Chondrocyte (in vitro differentiated cells): ENCODE measurements around the gene PPP2R5C. TPM values are rescaled to one million over a fixed set of nuclear protein-coding genes. Genes with fewer than 3 reads are reported as not detected.

Experiments used
- DNase-seq: peaks from one replicate; pipeline ENCODE4 v3.0.0; 2021; ENCODE audit warnings: mixed read lengths, low spot score
- H3K27ac Mint-ChIP-seq: one replicate; pipeline ENCODE4 v1.8.0; 2021; ENCODE audit warnings: mild to moderate bottlenecking, moderate library complexity, mixed read lengths; ENCODE audit not compliant: unreplicated experiment
- H3K27me3 Mint-ChIP-seq: 2 replicates; pipeline ENCODE4 v1.8.0; 2021; ENCODE audit warnings: low read depth, mixed read lengths
- H3K36me3 Mint-ChIP-seq: 2 replicates; pipeline ENCODE4 v1.8.0; 2021; ENCODE audit warnings: low read depth, mixed read lengths
- H3K4me1 Mint-ChIP-seq: 2 replicates; pipeline ENCODE4 v1.8.0; 2021; ENCODE audit warnings: low read depth, mild to moderate bottlenecking, mixed read lengths
- H3K4me3 Mint-ChIP-seq: one replicate; pipeline ENCODE4 v1.8.0; 2021; ENCODE audit warnings: mild to moderate bottlenecking, moderate library complexity, mixed read lengths; ENCODE audit not compliant: unreplicated experiment
- H3K9me3 Mint-ChIP-seq: 2 replicates; pipeline ENCODE4 v1.8.0; 2021; ENCODE audit warnings: low read depth, mixed read lengths
- total RNA-seq: library from RNA; stranded (reverse); gene quantifications from 3 replicates; pipeline ENCODE4 v1.2.1, GENCODE V29; 2021
- TF ChIP-seq, protein P1 (sequence below): fragments of 200-600 bp; sonication (generic); IDR thresholded peaks from 2 replicates; pipeline ENCODE4 v1.5.0; 2021; ENCODE audit warnings: antibody characterized with exemption, mild to moderate bottlenecking, moderate library complexity

PPP2R5C gene
- total RNA-seq, 1 donor from 2014 or later, result 95.0 TPM

DNA sequence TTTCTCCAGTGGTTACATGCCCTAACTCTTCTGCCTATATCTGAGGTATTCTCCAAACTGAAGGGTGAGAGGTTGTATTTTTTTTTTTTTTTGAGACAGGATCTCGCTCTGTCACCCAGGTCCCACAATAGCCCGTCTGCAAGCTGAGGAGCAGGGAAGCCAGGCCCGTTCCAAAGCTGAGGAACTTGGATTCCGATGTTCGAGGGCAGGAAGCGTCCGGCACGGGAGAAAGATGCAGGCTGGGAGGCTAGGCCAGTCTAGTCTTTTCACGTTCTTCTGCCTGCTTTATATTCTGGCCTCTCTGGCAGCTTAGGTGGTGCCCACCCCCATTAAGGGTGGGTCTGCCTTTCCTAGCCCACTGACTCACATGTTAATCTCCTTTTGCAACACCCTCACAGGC lies 135.8 kb downstream of the PPP2R5C start:
- no peaks in the 10 kb centered on the region for H3K4me1 Mint-ChIP-seq
- no peaks in the 10 kb centered on the region for H3K27me3 Mint-ChIP-seq
- peak; percentile 38 for DNase-seq
- TF ChIP-seq, protein P1, sequence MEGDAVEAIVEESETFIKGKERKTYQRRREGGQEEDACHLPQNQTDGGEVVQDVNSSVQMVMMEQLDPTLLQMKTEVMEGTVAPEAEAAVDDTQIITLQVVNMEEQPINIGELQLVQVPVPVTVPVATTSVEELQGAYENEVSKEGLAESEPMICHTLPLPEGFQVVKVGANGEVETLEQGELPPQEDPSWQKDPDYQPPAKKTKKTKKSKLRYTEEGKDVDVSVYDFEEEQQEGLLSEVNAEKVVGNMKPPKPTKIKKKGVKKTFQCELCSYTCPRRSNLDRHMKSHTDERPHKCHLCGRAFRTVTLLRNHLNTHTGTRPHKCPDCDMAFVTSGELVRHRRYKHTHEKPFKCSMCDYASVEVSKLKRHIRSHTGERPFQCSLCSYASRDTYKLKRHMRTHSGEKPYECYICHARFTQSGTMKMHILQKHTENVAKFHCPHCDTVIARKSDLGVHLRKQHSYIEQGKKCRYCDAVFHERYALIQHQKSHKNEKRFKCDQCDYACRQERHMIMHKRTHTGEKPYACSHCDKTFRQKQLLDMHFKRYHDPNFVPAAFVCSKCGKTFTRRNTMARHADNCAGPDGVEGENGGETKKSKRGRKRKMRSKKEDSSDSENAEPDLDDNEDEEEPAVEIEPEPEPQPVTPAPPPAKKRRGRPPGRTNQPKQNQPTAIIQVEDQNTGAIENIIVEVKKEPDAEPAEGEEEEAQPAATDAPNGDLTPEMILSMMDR, result no peak
- H3K9me3 Mint-ChIP-seq, result no peaks in the 10 kb centered on the region
- H3K4me3 Mint-ChIP-seq, result no peak overlapping the region
- H3K27ac Mint-ChIP-seq, result no peak overlapping the region
- peaks cover 46% of the 10 kb centered on the region for H3K36me3 Mint-ChIP-seq

DNA sequence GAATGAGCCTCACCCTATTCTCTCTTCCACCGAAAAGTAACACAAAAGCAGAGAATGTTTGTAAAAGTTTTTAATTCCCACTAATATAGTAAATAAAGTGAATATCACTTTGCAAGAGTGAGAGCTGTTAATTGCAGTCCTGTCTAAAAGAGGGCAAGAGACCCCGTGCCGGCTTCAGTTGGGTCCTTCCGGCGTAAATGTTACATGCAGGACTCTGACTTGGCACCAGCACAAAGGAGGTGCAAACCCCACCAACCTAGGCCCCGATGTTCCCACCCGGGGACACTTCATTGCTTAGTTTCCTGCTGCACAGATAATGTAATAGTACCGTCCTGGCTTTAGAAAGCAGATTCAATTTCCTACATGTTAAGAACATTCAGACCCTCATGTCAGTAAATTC lies 136.9 kb downstream of the PPP2R5C start:
- no peaks in the 10 kb centered on the region for H3K27me3 Mint-ChIP-seq
- H3K27ac Mint-ChIP-seq, result no peak overlapping the region
- H3K4me1 Mint-ChIP-seq, result no peaks in the 10 kb centered on the region
- TF ChIP-seq, protein P1, result no peak
- DNase-seq, result peak; percentile 30
- no peak overlapping the region for H3K4me3 Mint-ChIP-seq
- H3K36me3 Mint-ChIP-seq, result peaks cover 51% of the 10 kb centered on the region
- no peaks in the 10 kb centered on the region for H3K9me3 Mint-ChIP-seq

DNA sequence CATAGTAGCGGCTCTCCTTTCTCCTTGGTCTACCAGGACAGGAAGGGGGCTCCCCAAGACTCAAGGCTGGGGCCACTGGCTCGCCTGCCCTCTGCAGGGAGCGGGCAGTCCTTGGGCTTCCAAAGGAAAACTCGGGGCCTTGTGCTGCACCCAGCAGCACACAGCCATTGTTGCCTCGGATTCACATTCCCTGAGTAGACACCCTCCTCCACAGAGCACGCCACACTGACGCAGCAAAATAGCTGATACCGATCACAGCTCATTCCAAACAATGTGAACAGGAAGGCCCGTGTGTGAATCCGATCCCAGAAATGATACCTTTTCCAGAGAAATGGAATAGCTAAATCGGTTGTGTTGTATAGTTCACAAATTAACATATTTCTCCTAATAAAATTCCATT lies 137.8 kb downstream of the PPP2R5C start:
- H3K4me1 Mint-ChIP-seq, result no peaks in the 10 kb centered on the region
- no peaks in the 10 kb centered on the region for H3K27me3 Mint-ChIP-seq
- no peaks in the 10 kb centered on the region for H3K9me3 Mint-ChIP-seq
- H3K27ac Mint-ChIP-seq, result no peak overlapping the region
- TF ChIP-seq, protein P1, result no peak
- DNase-seq, result peak; percentile 47
- peaks cover 50% of the 10 kb centered on the region for H3K36me3 Mint-ChIP-seq
- no peak overlapping the region for H3K4me3 Mint-ChIP-seq

DNA sequence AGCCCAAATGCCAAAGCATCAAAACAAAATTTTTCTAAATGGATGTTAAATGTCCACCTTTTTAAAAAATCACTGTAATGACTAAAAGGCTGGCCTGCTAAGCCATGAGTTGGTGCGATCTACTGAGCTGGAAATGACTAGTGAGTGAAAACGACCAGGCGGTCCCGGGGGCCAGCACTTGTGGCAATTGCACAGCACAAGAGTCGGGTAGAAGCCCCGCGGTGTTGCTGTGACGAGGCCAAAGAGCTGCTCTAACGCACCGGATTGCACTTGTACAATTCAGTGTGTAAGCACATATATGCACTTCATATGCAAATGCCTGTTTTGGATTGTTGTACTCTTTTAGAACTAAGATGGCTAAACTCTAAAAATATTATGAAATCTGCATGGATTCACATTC lies 138.7 kb downstream of the PPP2R5C start:
- Mint-ChIP-seq H3K27me3 (no peaks in the 10 kb centered on the region), H3K4me1 (no peaks in the 10 kb centered on the region), H3K4me3 (no peak overlapping the region), H3K27ac (no peak overlapping the region), H3K9me3 (no peaks in the 10 kb centered on the region), H3K36me3 (peaks cover 53% of the 10 kb centered on the region)
- TF ChIP-seq, protein P1, result no peak
- DNase-seq, result peak; percentile 52

DNA sequence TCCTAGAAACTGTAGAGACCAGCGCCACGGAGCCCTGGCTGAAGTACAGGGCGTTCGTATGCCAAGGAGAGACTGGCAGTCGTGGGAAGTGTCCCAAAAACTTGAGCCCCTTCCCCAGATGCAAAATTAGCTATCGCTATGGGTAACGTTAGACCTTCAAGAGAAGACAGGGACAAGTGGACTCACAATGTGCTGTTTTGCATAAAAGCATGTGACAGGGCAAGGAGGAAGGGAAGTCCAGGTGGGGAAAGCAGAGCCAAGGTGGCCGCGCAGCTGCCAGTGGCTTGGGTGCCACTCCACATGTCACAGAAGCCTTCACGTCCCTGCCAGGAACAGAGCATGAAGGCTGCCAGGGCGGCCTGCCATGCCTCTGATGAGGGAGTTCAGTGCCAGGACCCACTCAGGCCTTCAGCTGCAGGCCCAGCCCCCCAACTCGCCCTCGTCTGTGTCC lies 141.6 kb downstream of the PPP2R5C start:
- H3K27ac Mint-ChIP-seq, result no peak overlapping the region
- peaks cover 50% of the 10 kb centered on the region for H3K36me3 Mint-ChIP-seq
- H3K27me3 Mint-ChIP-seq, result no peaks in the 10 kb centered on the region
- no peaks in the 10 kb centered on the region for H3K9me3 Mint-ChIP-seq
- H3K4me1 Mint-ChIP-seq, result no peaks in the 10 kb centered on the region
- TF ChIP-seq, protein P1, result no peak
- peak; percentile 84 for DNase-seq
- H3K4me3 Mint-ChIP-seq, result no peak overlapping the region
